K562 (cell line): Measurements from ENCODE around the gene BAIAP3. TPM values are rescaled to one million over a fixed set of nuclear protein-coding genes. Genes with fewer than 3 reads are reported as not detected.

ENCODE experiments used
- ATAC-seq: fragments of 200-7000 bp; cut with Tn5 transposase; 3 replicates; pipeline ENCODE4 v1.9.1; 2020; ENCODE audit warnings: moderate library complexity
- BruUV-seq: library from RNA; stranded (reverse); fragments of 400-500 nt; replicated peaks from 2 replicates; lab custom pipeline; 2021; lab: Mats Ljungman, UMichigan
- CTCF ChIA-PET: fragments of 300-600 bp; formaldehyde crosslinking; extraction: SDS; loops from one replicate; lab custom pipeline; 2021; ENCODE audit warnings: low intra/inter-chr PET ratio; lab: Yijun Ruan, JAX
- POLR2A ChIA-PET: fragments of 300-600, 350-650 bp; sonication (Branson Sonifier 250); formaldehyde crosslinking; extraction: SDS; loops from one replicate; lab custom pipeline; 2021; ENCODE audit warnings: antibody characterized with exemption, inconsistent platforms; lab: Yijun Ruan, JAX
- DNase-seq, 4 experiments: peaks; one replicate each; pipeline versions ENCODE4 v3.0.0 to v3.0.0-alpha.2; 2011 to 2018; ENCODE audit warnings: low spot score in 3 of 4, mixed read lengths in 3 of 4; ENCODE audit errors: extremely low read depth in 1 of 4
- FAIRE-seq: peaks from 2 replicates; lab custom pipeline; 2011; peaks lifted over from hg19 to GRCh38; lab: Jason Lieb, UNC
- H2AFZ ChIP-seq: 2 replicates; pipeline ENCODE4 v1.6.0; 2011; ENCODE audit warnings: low read depth, low read length, control low read depth, inconsistent platforms
- H3K27ac ChIP-seq: fragments of 200-600 bp; 3 replicates; pipeline ENCODE4 v1.8.0; 2011; ENCODE audit warnings: low read depth, mild to moderate bottlenecking, control low read depth, inconsistent platforms, low read length, moderate library complexity, mixed read lengths; ENCODE audit errors: extremely low read depth
- H3K27me3 ChIP-seq, 2 experiments: fragments of 300-600 bp in 1 of 2; 2 replicates in 1 of 2; 3 replicates in 1 of 2; pipeline versions ENCODE4 v1.6.0 to v1.8.0; 2011; ENCODE audit warnings: inconsistent platforms in 2 of 2, low read length in 2 of 2, mild to moderate bottlenecking in 1 of 2, mixed read lengths in 1 of 2, moderate library complexity in 1 of 2; ENCODE audit not compliant: control insufficient read depth in 2 of 2, insufficient read depth in 2 of 2
- H3K36me3 ChIP-seq: fragments of 300-600 bp; 3 replicates; pipeline ENCODE4 v1.8.0; 2011; ENCODE audit warnings: mild to moderate bottlenecking, low read length, inconsistent platforms; ENCODE audit not compliant: control insufficient read depth, insufficient read depth
- H3K4me1 ChIP-seq, 2 experiments: fragments of 200-600 bp in 1 of 2; replicated peaks in 1 of 2; 2 replicates in 1 of 2; 3 replicates in 1 of 2; pipeline versions ENCODE4 v1.5.1 to v1.8.0; 2011; ENCODE audit warnings: inconsistent platforms in 2 of 2, low read length in 2 of 2, mild to moderate bottlenecking in 1 of 2, mixed read lengths in 1 of 2, moderate library complexity in 1 of 2; ENCODE audit not compliant: control insufficient read depth in 2 of 2, insufficient read depth in 2 of 2
- H3K4me2 ChIP-seq: 2 replicates; pipeline ENCODE4 v1.6.1; 2011; ENCODE audit warnings: low read length, control low read depth, inconsistent platforms, mixed read lengths; ENCODE audit not compliant: insufficient read depth
- H3K4me3 ChIP-seq: fragments of 200-600 bp; sonication (generic), shearing (Covaris generic); 2 replicates; pipeline ENCODE4 v1.5.1; 2016; ENCODE audit warnings: control low read depth, inconsistent platforms
- H3K79me2 ChIP-seq: fragments of 200-600 bp; 3 replicates; pipeline ENCODE4 v1.8.0; 2011; ENCODE audit warnings: low read length, inconsistent platforms; ENCODE audit not compliant: control insufficient read depth, insufficient read depth
- H3K9ac ChIP-seq, 2 experiments: 2 replicates each; pipeline versions ENCODE4 v1.6.0 to v1.6.1; 2011; ENCODE audit warnings: low read depth in 2 of 2, low read length in 2 of 2, control low read depth in 1 of 2, inconsistent platforms in 1 of 2, mild to moderate bottlenecking in 1 of 2, mixed read lengths in 1 of 2; ENCODE audit not compliant: insufficient read depth in 1 of 2
- H3K9me1 ChIP-seq: one replicate; pipeline ENCODE4 v1.6.0; 2011; ENCODE audit warnings: inconsistent platforms, mild to moderate bottlenecking, low read length, moderate library complexity; ENCODE audit not compliant: control insufficient read depth, insufficient read depth
- H3K9me3 ChIP-seq: replicated peaks from 2 replicates; pipeline ENCODE4 v1.5.1; 2011; ENCODE audit warnings: low read depth, low read length, inconsistent platforms; ENCODE audit not compliant: control insufficient read depth, insufficient read depth
- H4K20me1 ChIP-seq: replicated peaks from 2 replicates; pipeline ENCODE4 v1.6.1; 2011; ENCODE audit warnings: low read length, inconsistent platforms, mixed read lengths; ENCODE audit not compliant: control insufficient read depth, insufficient read depth
- CBFB ChIP-seq: sonication (generic); formaldehyde crosslinking; IDR thresholded peaks from 2 replicates; pipeline ENCODE4 v1.4.0; 2020; ENCODE audit warnings: mild to moderate bottlenecking, missing genetic modification reagents
- LEF1 ChIP-seq: fragments of 450-650 bp; IDR thresholded peaks from 2 replicates; pipeline ENCODE4 v1.6.1; 2016; ENCODE audit warnings: mild to moderate bottlenecking
- MNT ChIP-seq, 2 experiments: fragments of 450-650 bp; conservative IDR thresholded peaks; 2 replicates each; pipeline ENCODE4 v1.6.1; 2017; ENCODE audit warnings: mild to moderate bottlenecking in 2 of 2, moderate library complexity in 2 of 2
- MTF1 ChIP-seq: fragments of 250-450 bp; sonication (Bioruptor Pico); IDR thresholded peaks from 2 replicates; pipeline ENCODE4 v1.9.0; 2021; ENCODE audit warnings: moderate library complexity, mild to moderate bottlenecking, inconsistent platforms, borderline replicate concordance
- NBN ChIP-seq: fragments of 450-650 bp; IDR thresholded peaks from 2 replicates; pipeline ENCODE4 v1.6.1; 2016; ENCODE audit warnings: low read depth, mild to moderate bottlenecking
- PTRF ChIP-seq: fragments of 450-650 bp; IDR thresholded peaks from 2 replicates; pipeline ENCODE4 v1.6.1; 2016; ENCODE audit warnings: mild to moderate bottlenecking, missing genetic modification characterization, missing compliant biosample characterization
- RCOR1 ChIP-seq, 2 experiments: IDR thresholded peaks; 2 replicates each; pipeline ENCODE4 v1.6.1; 2012; ENCODE audit warnings: low read depth in 2 of 2, low read length in 2 of 2, borderline replicate concordance in 1 of 2, improper control_type of control experiment in 1 of 2
- WGBS: fragments of 100-300 bp; shearing (Covaris generic); methylation state at CpG from one replicate; pipeline ENCODE4 v1.1.6; 2016; ENCODE audit warnings: low coverage, mixed read lengths; ENCODE audit not compliant: insufficient coverage; ENCODE audit errors: missing lambda C conversion rate; 5-methylcytosine and 5-hydroxymethylcytosine counted together
- in situ Hi-C: fragments of 300-500 bp; cut with MboI; formaldehyde crosslinking; loops from 4 replicates; pipeline ENCODE4 v1.15.0; 2018; ENCODE audit warnings: inconsistent platforms, mixed read lengths
- intact Hi-C: fragments of 100-400 bp; cut with micrococcal nuclease; formaldehyde crosslinking; loops from 2 replicates; pipeline ENCODE4 v1.14.2; 2022
- polyA plus RNA-seq, 8 experiments: library from polyadenylated mRNA; depleted of rRNA in 4 of 8; stranded (reverse) in 5 of 8; unstranded in 3 of 8; fragments of >200 nt; fragmentation: Nextera tagmentation in 2 of 8; fragmentation: Illumina TruSeq in 1 of 8; extraction: Ambion mirVana in 2 of 8; extraction: Trizol in 1 of 8; gene quantifications; 2 replicates each; pipeline versions ENCODE4 v1.2.1 to v1.2.3, GENCODE V29; 2011 to 2014; ENCODE audit warnings: inconsistent platforms in 1 of 8, missing spikeins in 1 of 8
- total RNA-seq, 7 experiments: library from RNA; depleted of rRNA in 6 of 7; stranded (reverse); fragments of >200 nt in 6 of 7; fragmentation: Illumina TruSeq in 2 of 7; extraction: Trizol in 2 of 7; gene quantifications; 2 replicates each; pipeline versions ENCODE4 v1.2.1 to v1.2.3, GENCODE V29; 2011 to 2021; ENCODE audit warnings: low replicate concordance in 1 of 7
- TF ChIP-seq, protein P1 (sequence below): sonication (generic); formaldehyde crosslinking; IDR thresholded peaks from 2 replicates; pipeline ENCODE4 v1.8.1; 2022; ENCODE audit warnings: missing genetic modification reagents

The BAIAP3 gene
- total and polyA plus RNA-seq, 9 of the 15 experiments (the other 6 are each of a cell fraction or from before 2014, with no cell fraction given): 0.03 to 4.5 (median 0.57) TPM; not detected in 1

GRCh38 chr16:1350691-1351090, 17.2 kb downstream of the BAIAP3 start:
- Histone ChIP-seq H3K9ac (peak overlapping the region; percentile 80 to 93; a peak in 3 of 4 replicates), H2AFZ (no peak overlapping the region), H3K27ac (no peak overlapping the region; the same call in 2 of the 3 replicates), H3K79me2 (peaks cover 46% of the 10 kb centered on the region), H3K9me1 (no peaks in the 10 kb centered on the region), H3K4me2 (peak overlapping the region; percentile 80), H3K4me1 (peaks cover 4 to 87% of the 10 kb centered on the region in 2 experiments; a peak in 3 of 5 replicates), H3K4me3 (peak overlapping the region; percentile 99), H3K27me3 (no peaks in the 10 kb centered on the region), H3K36me3 (peaks cover 22% of the 10 kb centered on the region; the same call in 1 of the 3 replicates), H3K9me3 (no peaks in the 10 kb centered on the region), H4K20me1 (peaks cover 4% of the 10 kb centered on the region)
- 54% methylated on average over 16 of the region's 19 CpGs for WGBS
- ChIA-PET POLR2A (interaction anchor here (0.6 to 1.6 kb wide), 2 partner anchors 28 to 375 kb away, joined by 3 to 5 read pairs; no protein-coding TSS in a partner anchor), CTCF (no interaction called here)
- in situ Hi-C loops (no loop called here), intact Hi-C loops (no loop called here)
- DNase-seq: no peak
- ATAC-seq: no peak
- BruUV-seq: TSS peak; percentile 55
- TF ChIP-seq MTF1 (no peak), RCOR1 (IDR thresholded peaks at IDR 0.05; ENCODE audit: borderline replicate concordance in 1 of 2, low read depth in 2 of 2, low read length in 2 of 2) (no peak), CBFB (CRISPR knock-in tag) (no peak), NBN (no peak), PTRF (tag) (no peak), LEF1 (no peak), MNT (conservative IDR thresholded peaks at IDR 0.05) (no peak)
- TF ChIP-seq, protein P1, sequence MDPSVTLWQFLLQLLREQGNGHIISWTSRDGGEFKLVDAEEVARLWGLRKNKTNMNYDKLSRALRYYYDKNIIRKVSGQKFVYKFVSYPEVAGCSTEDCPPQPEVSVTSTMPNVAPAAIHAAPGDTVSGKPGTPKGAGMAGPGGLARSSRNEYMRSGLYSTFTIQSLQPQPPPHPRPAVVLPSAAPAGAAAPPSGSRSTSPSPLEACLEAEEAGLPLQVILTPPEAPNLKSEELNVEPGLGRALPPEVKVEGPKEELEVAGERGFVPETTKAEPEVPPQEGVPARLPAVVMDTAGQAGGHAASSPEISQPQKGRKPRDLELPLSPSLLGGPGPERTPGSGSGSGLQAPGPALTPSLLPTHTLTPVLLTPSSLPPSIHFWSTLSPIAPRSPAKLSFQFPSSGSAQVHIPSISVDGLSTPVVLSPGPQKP (CRISPR knock-in tag): no peak
- no peak for FAIRE-seq
